PFSK-1 (cell line): Measurements from ENCODE around the gene COL7A1.

Source experiments
- POLR2AphosphoS5 ChIP-seq: IDR thresholded peaks from 2 replicates; pipeline ENCODE4 v1.6.1; 2012; ENCODE audit warnings: low read depth, mild to moderate bottlenecking, control low read depth, low read length, moderate library complexity
- REST ChIP-seq, 2 experiments: IDR thresholded peaks; 2 replicates each; pipeline versions ENCODE4 v1.6.1 to v1.8.0; 2011 to 2012; ENCODE audit warnings: low read depth in 2 of 2, low read length in 2 of 2, control low read depth in 1 of 2, inconsistent platforms in 1 of 2, mild to moderate bottlenecking in 1 of 2, moderate library complexity in 1 of 2; ENCODE audit not compliant: insufficient read depth in 1 of 2
- SIN3A ChIP-seq: IDR thresholded peaks from 2 replicates; pipeline ENCODE4 v1.6.1; 2012; ENCODE audit warnings: mild to moderate bottlenecking, low read length, moderate library complexity, borderline replicate concordance; ENCODE audit not compliant: insufficient read depth
- TAF1 ChIP-seq: IDR thresholded peaks from 2 replicates; pipeline ENCODE4 v1.6.1; 2012; ENCODE audit warnings: low read length, control low read depth, borderline replicate concordance; ENCODE audit not compliant: insufficient read depth

- TF ChIP-seq TAF1: no peak
- TF ChIP-seq POLR2AphosphoS5: no peak
- no peak for TF ChIP-seq REST (IDR thresholded peaks at IDR 0.05; ENCODE audit: insufficient read depth in 1 of 2, low read depth in 2 of 2, low read length in 2 of 2)
- TF ChIP-seq SIN3A: no peak
These were observed 22.6 kb downstream of the COL7A1 start for GRCh38 chr3:48572517-48572916.
